ENCODE data around the gene BICRA.
"Not testable (repeated sequence)": the region's sequence is repeated elsewhere in the genome, so short reads cannot be mapped to it uniquely, and the experiment has no call there.

The BICRA gene

DNA sequence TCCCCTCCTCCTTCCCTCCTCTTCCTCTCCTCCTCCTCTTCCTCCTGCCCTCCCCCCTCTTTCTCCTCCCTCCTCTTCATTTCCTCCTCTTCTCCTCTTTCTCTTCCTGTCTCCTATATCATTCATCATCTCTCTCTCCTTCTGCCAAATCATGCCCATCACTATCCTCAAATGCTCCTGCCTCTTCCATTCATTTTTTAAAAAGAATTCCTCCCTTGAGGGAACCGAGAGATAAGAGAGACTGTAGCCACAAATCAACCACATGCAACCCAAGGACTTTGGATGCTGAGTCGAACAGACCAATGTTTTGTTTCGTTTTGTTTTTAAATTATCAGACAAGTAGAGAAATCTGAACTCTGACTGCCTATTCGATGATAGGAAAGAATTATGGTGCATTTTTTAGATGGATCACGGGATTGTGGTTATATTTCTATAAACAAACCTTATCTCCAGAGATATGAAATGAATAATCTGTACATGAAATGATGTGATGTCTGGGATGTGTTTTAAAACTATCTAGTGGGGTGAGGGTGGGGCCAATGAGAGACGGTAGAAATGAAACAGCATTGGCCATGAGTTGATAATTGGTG, 26.5 kb upstream of the BICRA start:
- no peaks in the 10 kb centered on the region for H4K20me1 ChIP-seq (ENCODE audit: low read depth, low read length)
- no peaks in the 10 kb centered on the region for H3K9me2 ChIP-seq (replicated peaks; ENCODE audit: insufficient read depth, low read length)
- H3F3A ChIP-seq (ENCODE audit: insufficient read depth), result peaks cover 10% of the 10 kb centered on the region; the same call in 1 of the 2 replicates
- TF ChIP-seq CTCF (IDR thresholded peaks at IDR 0.05; ENCODE audit: insufficient read depth, low read length, poor library complexity, severe bottlenecking) (no peak), EZH2phosphoT487 (conservative IDR thresholded peaks at IDR 0.05; ENCODE audit: low read length) (no peak)
- H3K36me3 ChIP-seq (ENCODE audit: low read length), result no peaks in the 10 kb centered on the region
- H2AFZ ChIP-seq (ENCODE audit: low read depth, low read length, severe bottlenecking), result no peak overlapping the region
- H3K4me2 ChIP-seq (ENCODE audit: low read depth, low read length, poor library complexity, severe bottlenecking), result no peak overlapping the region
- H3K27ac ChIP-seq (ENCODE audit: low read depth, low read length), result no peak overlapping the region
- H3K9me3 ChIP-seq (ENCODE audit: insufficient read depth, low read length), result peaks cover 9% of the 10 kb centered on the region; the same call in 1 of the 2 replicates
- no peaks in the 10 kb centered on the region for H3K79me2 ChIP-seq (ENCODE audit: insufficient read depth, low read length)
- no peak overlapping the region for H3K9ac ChIP-seq (ENCODE audit: low read length)
- no peak overlapping the region for H3K4me3 ChIP-seq (ENCODE audit: insufficient read depth, low read length, poor library complexity, severe bottlenecking)
- H3K27me3 ChIP-seq (ENCODE audit: low read length), result no peaks in the 10 kb centered on the region; the same call in 1 of the 2 replicates

- H3K27me3 ChIP-seq (ENCODE audit: low read length); H3F3A ChIP-seq (ENCODE audit: insufficient read depth); H3K4me3 ChIP-seq (ENCODE audit: insufficient read depth, low read length, poor library complexity, severe bottlenecking); H3K9me3 ChIP-seq (ENCODE audit: insufficient read depth, low read length); H4K20me1 ChIP-seq (ENCODE audit: low read depth, low read length); H3K9me2 ChIP-seq (replicated peaks; ENCODE audit: insufficient read depth, low read length); H3K4me2 ChIP-seq (ENCODE audit: low read depth, low read length, poor library complexity, severe bottlenecking); H3K36me3 ChIP-seq (ENCODE audit: low read length); H3K9ac ChIP-seq (ENCODE audit: low read length); H3K27ac ChIP-seq (ENCODE audit: low read depth, low read length); H2AFZ ChIP-seq (ENCODE audit: low read depth, low read length, severe bottlenecking); H3K79me2 ChIP-seq (ENCODE audit: insufficient read depth, low read length): not testable (repeated sequence)
Measured at GRCh38 chr19:47583161-47583560, 25.8 kb upstream of the BICRA start.

- Histone ChIP-seq H3K9me3 (ENCODE audit: insufficient read depth, low read length) (peaks cover 5% of the 10 kb centered on the region; the same call in 1 of the 2 replicates), H3K36me3 (ENCODE audit: low read length) (no peaks in the 10 kb centered on the region), H3K4me3 (ENCODE audit: insufficient read depth, low read length, poor library complexity, severe bottlenecking) (no peak overlapping the region), H3F3A (ENCODE audit: insufficient read depth) (no peaks in the 10 kb centered on the region), H2AFZ (ENCODE audit: low read depth, low read length, severe bottlenecking) (no peak overlapping the region), H3K9ac (ENCODE audit: low read length) (no peak overlapping the region), H3K27me3 (ENCODE audit: low read length) (no peaks in the 10 kb centered on the region; the same call in 1 of the 2 replicates), H4K20me1 (ENCODE audit: low read depth, low read length) (no peaks in the 10 kb centered on the region), H3K27ac (ENCODE audit: low read depth, low read length) (no peak overlapping the region), H3K79me2 (ENCODE audit: insufficient read depth, low read length) (no peaks in the 10 kb centered on the region), H3K9me2 (replicated peaks; ENCODE audit: insufficient read depth, low read length) (no peaks in the 10 kb centered on the region), H3K4me2 (ENCODE audit: low read depth, low read length, poor library complexity, severe bottlenecking) (no peak overlapping the region)
- TF ChIP-seq EZH2phosphoT487 (conservative IDR thresholded peaks at IDR 0.05; ENCODE audit: low read length) (no peak), CTCF (IDR thresholded peaks at IDR 0.05; ENCODE audit: insufficient read depth, low read length, poor library complexity, severe bottlenecking) (no peak)
Measured at GRCh38 chr19:47587295-47587694, 21.6 kb upstream of the BICRA start.

DNA sequence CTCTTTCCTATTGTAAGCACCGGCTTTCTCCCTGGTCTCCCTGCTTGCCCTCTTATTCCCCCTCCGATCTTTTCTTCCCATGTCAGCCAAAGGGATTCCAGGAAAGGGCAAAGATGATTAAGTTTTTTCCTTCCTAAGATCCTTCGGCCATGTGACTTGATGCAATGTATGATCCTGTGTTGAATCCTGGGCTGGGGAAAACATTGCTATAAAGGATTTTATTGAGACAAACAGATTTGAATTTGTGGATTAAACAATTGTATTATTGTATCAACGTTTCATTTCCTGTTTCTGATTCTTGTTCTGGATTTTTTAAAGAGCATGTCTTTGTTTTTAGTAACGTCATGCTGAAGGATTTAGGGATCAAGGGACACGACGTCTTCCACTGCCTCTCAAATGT, 19.1 kb upstream of the BICRA start:
- Histone ChIP-seq H3K27me3 (ENCODE audit: low read length) (no peaks in the 10 kb centered on the region; the same call in 1 of the 2 replicates), H3K9me2 (replicated peaks; ENCODE audit: insufficient read depth, low read length) (no peaks in the 10 kb centered on the region), H3F3A (ENCODE audit: insufficient read depth) (no peaks in the 10 kb centered on the region), H2AFZ (ENCODE audit: low read depth, low read length, severe bottlenecking) (no peak overlapping the region), H4K20me1 (ENCODE audit: low read depth, low read length) (no peaks in the 10 kb centered on the region), H3K79me2 (ENCODE audit: insufficient read depth, low read length) (no peaks in the 10 kb centered on the region), H3K27ac (ENCODE audit: low read depth, low read length) (no peak overlapping the region), H3K36me3 (ENCODE audit: low read length) (no peaks in the 10 kb centered on the region), H3K4me3 (ENCODE audit: insufficient read depth, low read length, poor library complexity, severe bottlenecking) (no peak overlapping the region), H3K9me3 (ENCODE audit: insufficient read depth, low read length) (peaks cover 5% of the 10 kb centered on the region; the same call in 1 of the 2 replicates), H3K9ac (ENCODE audit: low read length) (no peak overlapping the region), H3K4me2 (ENCODE audit: low read depth, low read length, poor library complexity, severe bottlenecking) (no peak overlapping the region)
- TF ChIP-seq EZH2phosphoT487 (conservative IDR thresholded peaks at IDR 0.05; ENCODE audit: low read length) (no peak), CTCF (IDR thresholded peaks at IDR 0.05; ENCODE audit: insufficient read depth, low read length, poor library complexity, severe bottlenecking) (no peak)
